GM20000 (cell line): ENCODE measurements around the gene MC1R.
"Not testable (repeated sequence)": the region's sequence is repeated elsewhere in the genome, so short reads cannot be mapped to it uniquely, and the experiment has no call there.

Source experiments
- DNase-seq: peaks from one replicate; pipeline ENCODE4 v3.0.0; 2012; ENCODE audit warnings: low spot score
- CTCF ChIP-seq: IDR thresholded peaks from 2 replicates; pipeline ENCODE4 v1.5.1; 2012; ENCODE audit warnings: mild to moderate bottlenecking, control low read depth; ENCODE audit errors: extremely low read depth, missing control alignments

The MC1R gene

GRCh38 chr16:89934611-89935553, 16.2 kb downstream of the MC1R start:
- DNase-seq, result no peak
- no peak for TF ChIP-seq CTCF

GRCh38 chr16:89935620-89936019, 17.0 kb downstream of the MC1R start:
- DNase-seq, result not testable (repeated sequence)

GRCh38 chr16:89936034-89936433, 17.4 kb downstream of the MC1R start:
- no peak for DNase-seq
- no peak for TF ChIP-seq CTCF

- TF ChIP-seq CTCF, result no peak
- DNase-seq, result no peak
Observed at GRCh38 chr16:89936508-89936907, 17.8 kb downstream of the MC1R start.

- no peak for TF ChIP-seq CTCF
- DNase-seq, result no peak
Observed at GRCh38 chr16:89936981-89937380, 18.3 kb downstream of the MC1R start.

GRCh38 chr16:89938175-89938885, 19.7 kb downstream of the MC1R start:
- TF ChIP-seq CTCF, result no peak
- DNase-seq, result no peak

GRCh38 chr16:89944773-89945172, 26.1 kb downstream of the MC1R start:
- DNase-seq, result peak; percentile 65
- no peak for TF ChIP-seq CTCF
